PC-9 (cell line): ENCODE measurements around the gene ATXN1. TPM values are rescaled to one million over a fixed set of nuclear protein-coding genes. Genes with fewer than 3 reads are reported as not detected.

ENCODE experiments used
- BruUV-seq: library from RNA; stranded (reverse); fragments of 400-500 nt; replicated peaks from 2 replicates; lab custom pipeline; 2021; lab: Mats Ljungman, UMichigan
- CTCF ChIA-PET: fragments of 300-600 bp; sonication (Branson Sonifier 250); formaldehyde crosslinking; loops from one replicate; lab custom pipeline; 2022; ENCODE audit warnings: antibody characterized with exemption; lab: Charles Lee
- POLR2A ChIA-PET: fragments of 300-600 bp; sonication (Branson Sonifier 250); formaldehyde crosslinking; loops from one replicate; lab custom pipeline; 2022; ENCODE audit warnings: antibody characterized with exemption; ENCODE audit not compliant: unreplicated experiment; lab: Charles Lee
- DNase-seq, 2 experiments: peaks; one replicate each; pipeline versions ENCODE4 v3.0.0 to v3.0.0-alpha.2; 2015 to 2022; ENCODE audit warnings: mixed read lengths in 1 of 2
- H2AFZ ChIP-seq: fragments of 200-600 bp; sonication (generic); 2 replicates; pipeline ENCODE4 v1.8.1; 2017; ENCODE audit warnings: antibody characterized with exemption
- H3F3A ChIP-seq: fragments of 200-600 bp; sonication (generic); 2 replicates; pipeline ENCODE4 v1.8.1; 2017; ENCODE audit warnings: antibody characterized with exemption, mild to moderate bottlenecking, low read depth; ENCODE audit not compliant: insufficient read depth
- H3K27ac ChIP-seq: fragments of 200-600 bp; sonication (generic); 2 replicates; pipeline ENCODE4 v1.6.1; 2016; ENCODE audit warnings: mixed run types
- H3K27me3 ChIP-seq: fragments of 200-600 bp; sonication (generic); 2 replicates; pipeline ENCODE4 v1.6.1; 2016; ENCODE audit warnings: low read depth, mixed run types; ENCODE audit not compliant: insufficient read depth
- H3K36me3 ChIP-seq: fragments of 200-600 bp; sonication (generic); 2 replicates; pipeline ENCODE4 v1.6.1; 2016; ENCODE audit warnings: low read depth, mixed run types
- H3K4me1 ChIP-seq: fragments of 200-600 bp; sonication (generic); replicated peaks from 2 replicates; pipeline ENCODE4 v1.6.1; 2016; ENCODE audit warnings: mixed run types; ENCODE audit not compliant: insufficient read depth
- H3K4me2 ChIP-seq: fragments of 200-600 bp; sonication (generic); 2 replicates; pipeline ENCODE4 v1.6.1; 2017; ENCODE audit warnings: mixed run types
- H3K4me3 ChIP-seq: fragments of 200-600 bp; sonication (generic); 2 replicates; pipeline ENCODE4 v1.6.1; 2016; ENCODE audit warnings: mixed run types
- H3K79me2 ChIP-seq: fragments of 200-600 bp; sonication (generic); 2 replicates; pipeline ENCODE4 v1.6.1; 2017; ENCODE audit warnings: low read depth, mixed run types
- H3K9me2 ChIP-seq: fragments of 200-600 bp; sonication (generic); 2 replicates; pipeline ENCODE4 v1.8.1; 2017; ENCODE audit warnings: mild to moderate bottlenecking; ENCODE audit not compliant: insufficient read depth
- H3K9me3 ChIP-seq: fragments of 200-600 bp; sonication (generic); 2 replicates; pipeline ENCODE4 v1.8.1; 2016; ENCODE audit warnings: low read depth; ENCODE audit not compliant: insufficient read depth
- H4K20me1 ChIP-seq: fragments of 200-600 bp; sonication (generic); 2 replicates; pipeline ENCODE4 v1.8.1; 2017; ENCODE audit not compliant: insufficient read depth
- CTCF ChIP-seq: fragments of 200-600 bp; sonication (generic); conservative IDR thresholded peaks from 2 replicates; pipeline ENCODE4 v1.6.1; 2017; ENCODE audit warnings: mixed run types, antibody characterized with exemption, mild to moderate bottlenecking, moderate library complexity
- EZH2 ChIP-seq: fragments of 200-600 bp; sonication (generic); IDR thresholded peaks from 2 replicates; pipeline ENCODE4 v1.8.0; 2017; ENCODE audit warnings: antibody characterized with exemption, low read depth
- intact Hi-C: fragments of 100-400 bp; cut with micrococcal nuclease; formaldehyde crosslinking; loops from one replicate; pipeline ENCODE4 v1.10.0; 2022; ENCODE audit not compliant: unreplicated experiment
- total RNA-seq: library from RNA; stranded (reverse); gene quantifications from 2 replicates; pipeline ENCODE4 v1.2.3, GENCODE V29; 2021

The ATXN1 gene
- total RNA-seq, 1 experiment from 2014 or later = 42.7 TPM

- no TSS peak for BruUV-seq
- Histone ChIP-seq H3K4me1 (no peaks in the 10 kb centered on the region), H4K20me1 (no peaks in the 10 kb centered on the region), H3K27me3 (no peaks in the 10 kb centered on the region), H3K9me2 (no peaks in the 10 kb centered on the region), H3K79me2 (no peaks in the 10 kb centered on the region), H3K27ac (no peak overlapping the region), H2AFZ (no peak overlapping the region), H3K4me3 (no peak overlapping the region), H3K9me3 (0 out of 2 replicates have a peak, but pooled peaks cover 4% of the 10 kb centered on the region), H3K36me3 (peaks cover 3% of the 10 kb centered on the region; the same call in 1 of the 2 replicates), H3F3A (no peaks in the 10 kb centered on the region), H3K4me2 (no peak overlapping the region)
- intact Hi-C loops = no loop called here
- TF ChIP-seq EZH2 = no peak
- TF ChIP-seq CTCF = no peak
- ChIA-PET CTCF (no interaction called here), POLR2A (no interaction called here)
- no peak for DNase-seq
Measured at GRCh38 chr6:16483315-16483875, 277.9 kb downstream of the ATXN1 start.

GRCh38 chr6:16482702-16483314 is 278.5 kb downstream of the ATXN1 start:
- TF ChIP-seq EZH2 (no peak), CTCF (no peak)
- Histone ChIP-seq H3K27ac (no peak overlapping the region), H2AFZ (no peak overlapping the region), H3K4me3 (no peak overlapping the region), H3K36me3 (peaks cover 3% of the 10 kb centered on the region; the same call in 1 of the 2 replicates), H3K4me2 (no peak overlapping the region), H3F3A (no peaks in the 10 kb centered on the region), H3K27me3 (no peaks in the 10 kb centered on the region), H3K4me1 (no peaks in the 10 kb centered on the region), H4K20me1 (no peaks in the 10 kb centered on the region), H3K9me2 (no peaks in the 10 kb centered on the region), H3K9me3 (0 out of 2 replicates have a peak, but pooled peaks cover 4% of the 10 kb centered on the region), H3K79me2 (no peaks in the 10 kb centered on the region)
- no peak for DNase-seq
- POLR2A ChIA-PET = no interaction called here
- no TSS peak for BruUV-seq
- CTCF ChIA-PET = no interaction called here
- intact Hi-C loops = no loop called here

- no peak overlapping the region for H3K27ac ChIP-seq
- no peak overlapping the region for H3K4me3 ChIP-seq
- ChIA-PET POLR2A (no interaction called here), CTCF (no interaction called here)
- no peak overlapping the region for H2AFZ ChIP-seq
- H4K20me1 ChIP-seq = no peaks in the 10 kb centered on the region
- TF ChIP-seq CTCF (no peak), EZH2 (no peak)
- 0 out of 2 replicates have a peak, but pooled peaks cover 4% of the 10 kb centered on the region for H3K9me3 ChIP-seq
- H3K27me3 ChIP-seq = no peaks in the 10 kb centered on the region
- peaks cover 3% of the 10 kb centered on the region; the same call in 1 of the 2 replicates for H3K36me3 ChIP-seq
- no peaks in the 10 kb centered on the region for H3K4me1 ChIP-seq
- no peaks in the 10 kb centered on the region for H3K79me2 ChIP-seq
- H3K4me2 ChIP-seq = no peak overlapping the region
- DNase-seq = no peak
- no TSS peak for BruUV-seq
- intact Hi-C loops = no loop called here
- H3K9me2 ChIP-seq = no peaks in the 10 kb centered on the region
- H3F3A ChIP-seq = no peaks in the 10 kb centered on the region
Measured at GRCh38 chr6:16481697-16482399, 279.4 kb downstream of the ATXN1 start.
